ENCODE data around the gene NR4A1. TPM values are rescaled to one million over a fixed set of nuclear protein-coding genes. Genes with fewer than 3 reads are reported as not detected.

Gene NR4A1
- total RNA-seq, 3 donors from 2014 or later, result 16.2 to 123 (median 44.6) TPM

GRCh38 chr12:52055731-52056711, 4.8 kb downstream of the NR4A1 start:
- no peak overlapping the region for H3K4me3 ChIP-seq
- no peak for ATAC-seq
- H3K36me3 ChIP-seq (ENCODE audit: low read depth), result no peaks in the 10 kb centered on the region
- peaks cover 13% of the 10 kb centered on the region for H3K4me1 ChIP-seq (ENCODE audit: low read depth)
- no peaks in the 10 kb centered on the region for H3K9me3 ChIP-seq
- no peak for TF ChIP-seq CTCF (IDR thresholded peaks at IDR 0.05)
- peak in 2 of 3 donors; percentile 35 to 38 for DNase-seq
- intact Hi-C loops (cut with DNase I, micrococcal nuclease), result no loop called here

GRCh38 chr12:52056801-52057637, 5.8 kb downstream of the NR4A1 start:
- H3K4me3 ChIP-seq, result no peak overlapping the region
- no peaks in the 10 kb centered on the region for H3K9me3 ChIP-seq
- H3K4me1 ChIP-seq (ENCODE audit: low read depth), result peaks cover 16% of the 10 kb centered on the region
- no peaks in the 10 kb centered on the region for H3K36me3 ChIP-seq (ENCODE audit: low read depth)
- no peak for TF ChIP-seq CTCF (IDR thresholded peaks at IDR 0.05)
- peak in 1 of 3 donors; percentile 34 for DNase-seq
- intact Hi-C loops (cut with DNase I, micrococcal nuclease), result no loop called here
- no peak for ATAC-seq

- no peaks in the 10 kb centered on the region for H3K36me3 ChIP-seq (ENCODE audit: low read depth)
- no peaks in the 10 kb centered on the region for H3K9me3 ChIP-seq
- peaks cover 10% of the 10 kb centered on the region for H3K4me1 ChIP-seq (ENCODE audit: low read depth)
- TF ChIP-seq CTCF (IDR thresholded peaks at IDR 0.05), result no peak
- ATAC-seq (no peak), DNase-seq (no peak)
- H3K4me3 ChIP-seq, result no peak overlapping the region
- intact Hi-C loops (cut with DNase I, micrococcal nuclease), result no loop called here
Observed at GRCh38 chr12:52057638-52058576, 6.7 kb downstream of the NR4A1 start.

- Histone ChIP-seq H3K4me3 (no peak overlapping the region), H3K9me3 (no peaks in the 10 kb centered on the region), H3K36me3 (ENCODE audit: low read depth) (no peaks in the 10 kb centered on the region), H3K4me1 (ENCODE audit: low read depth) (peaks cover 5% of the 10 kb centered on the region)
- no peak for TF ChIP-seq CTCF (IDR thresholded peaks at IDR 0.05)
- no peak for ATAC-seq
- peak in 2 of 3 donors; percentile 25 to 39 for DNase-seq
- intact Hi-C loops (cut with DNase I, micrococcal nuclease), result no loop called here
Observed at GRCh38 chr12:52058631-52059361, 7.6 kb downstream of the NR4A1 start.

All from mucosa of descending colon (tissue), 3 donors.